Nephron progenitor cell (in vitro differentiated cells): ENCODE results near the gene AGAP1.

Source experiments
- DNase-seq: peaks from one replicate; pipeline ENCODE4 v3.0.0; 2021
- H3K27ac Mint-ChIP-seq: 2 replicates; pipeline ENCODE4 v1.8.0; 2021; ENCODE audit warnings: mild to moderate bottlenecking, moderate library complexity, mixed read lengths
- H3K27me3 Mint-ChIP-seq: 2 replicates; pipeline ENCODE4 v1.8.0; 2021; ENCODE audit warnings: mild to moderate bottlenecking, low read depth, mixed read lengths; ENCODE audit not compliant: poor library complexity
- H3K36me3 Mint-ChIP-seq: 2 replicates; pipeline ENCODE4 v1.8.0; 2021; ENCODE audit warnings: low read depth, mixed read lengths
- H3K4me1 Mint-ChIP-seq: 2 replicates; pipeline ENCODE4 v1.8.0; 2021; ENCODE audit warnings: mixed read lengths
- H3K4me3 Mint-ChIP-seq: 2 replicates; pipeline ENCODE4 v1.8.0; 2021; ENCODE audit warnings: mild to moderate bottlenecking, moderate library complexity, mixed read lengths
- H3K9me3 Mint-ChIP-seq: 2 replicates; pipeline ENCODE4 v1.8.0; 2021; ENCODE audit warnings: mild to moderate bottlenecking, moderate library complexity, mixed read lengths
- CTCF ChIP-seq: fragments of 200-600 bp; sonication (generic); IDR thresholded peaks from 2 replicates; pipeline ENCODE4 v1.5.0; 2021; ENCODE audit warnings: antibody characterized with exemption

Gene AGAP1

GRCh38 chr2:235467588-235467987 lies 26.3 kb upstream of the AGAP1 start:
- no peak for DNase-seq
- Mint-ChIP-seq H3K27me3 (peaks cover 36% of the 10 kb centered on the region), H3K9me3 (no peaks in the 10 kb centered on the region), H3K4me1 (peaks cover 12% of the 10 kb centered on the region), H3K4me3 (no peak overlapping the region), H3K27ac (no peak overlapping the region), H3K36me3 (no peaks in the 10 kb centered on the region)
- no peak for TF ChIP-seq CTCF

GRCh38 chr2:235468978-235469655 lies 24.7 kb upstream of the AGAP1 start:
- peaks cover 12% of the 10 kb centered on the region for H3K4me1 Mint-ChIP-seq
- no peak for DNase-seq
- no peak overlapping the region for H3K27ac Mint-ChIP-seq
- no peaks in the 10 kb centered on the region for H3K9me3 Mint-ChIP-seq
- TF ChIP-seq CTCF: no peak
- no peak overlapping the region for H3K4me3 Mint-ChIP-seq
- peaks cover 28% of the 10 kb centered on the region for H3K27me3 Mint-ChIP-seq
- no peaks in the 10 kb centered on the region for H3K36me3 Mint-ChIP-seq

GRCh38 chr2:235471186-235471747 lies 22.6 kb upstream of the AGAP1 start:
- Mint-ChIP-seq H3K27ac (no peak overlapping the region), H3K4me3 (no peak overlapping the region), H3K36me3 (no peaks in the 10 kb centered on the region)

GRCh38 chr2:235472443-235472842 lies 21.4 kb upstream of the AGAP1 start:
- Mint-ChIP-seq H3K4me3 (no peak overlapping the region), H3K9me3 (peaks cover 15% of the 10 kb centered on the region)
- TF ChIP-seq CTCF: no peak

More at GRCh38 chr2:235471186-235471747, 22.6 kb upstream of the AGAP1 start:
- Mint-ChIP-seq H3K4me1 (peaks cover 12% of the 10 kb centered on the region), H3K9me3 (peaks cover 15% of the 10 kb centered on the region), H3K27me3 (peaks cover 23% of the 10 kb centered on the region)
- no peak for TF ChIP-seq CTCF
- no peak for DNase-seq

GRCh38 chr2:235478609-235479008 lies 15.2 kb upstream of the AGAP1 start:
- Mint-ChIP-seq H3K36me3 (no peaks in the 10 kb centered on the region), H3K27ac (no peak overlapping the region)
- no peak for TF ChIP-seq CTCF

More at GRCh38 chr2:235472443-235472842, 21.4 kb upstream of the AGAP1 start:
- peaks cover 23% of the 10 kb centered on the region for H3K27me3 Mint-ChIP-seq
- no peak overlapping the region for H3K27ac Mint-ChIP-seq
- H3K4me1 Mint-ChIP-seq: peaks cover 12% of the 10 kb centered on the region
- H3K36me3 Mint-ChIP-seq: no peaks in the 10 kb centered on the region
- DNase-seq: no peak

GRCh38 chr2:235479604-235480003 lies 14.2 kb upstream of the AGAP1 start:
- Mint-ChIP-seq H3K27me3 (peaks cover 18% of the 10 kb centered on the region), H3K27ac (no peak overlapping the region), H3K36me3 (no peaks in the 10 kb centered on the region), H3K4me1 (no peaks in the 10 kb centered on the region), H3K4me3 (no peak overlapping the region), H3K9me3 (peaks cover 14% of the 10 kb centered on the region)
- no peak for DNase-seq
- TF ChIP-seq CTCF: no peak

More at GRCh38 chr2:235478609-235479008, 15.2 kb upstream of the AGAP1 start:
- peaks cover 15% of the 10 kb centered on the region for H3K9me3 Mint-ChIP-seq
- H3K4me3 Mint-ChIP-seq: no peak overlapping the region
- H3K4me1 Mint-ChIP-seq: no peaks in the 10 kb centered on the region
- no peak for DNase-seq
- peaks cover 14% of the 10 kb centered on the region for H3K27me3 Mint-ChIP-seq
